LNCAP (cell line): ENCODE results near the gene IGF2R.

Experiments
- TF ChIP-seq, protein P1 (sequence below): fragments of 450-650 bp; IDR thresholded peaks from 2 replicates; pipeline ENCODE4 v1.5.1; 2017; ENCODE audit warnings: mild to moderate bottlenecking

The IGF2R gene

DNA sequence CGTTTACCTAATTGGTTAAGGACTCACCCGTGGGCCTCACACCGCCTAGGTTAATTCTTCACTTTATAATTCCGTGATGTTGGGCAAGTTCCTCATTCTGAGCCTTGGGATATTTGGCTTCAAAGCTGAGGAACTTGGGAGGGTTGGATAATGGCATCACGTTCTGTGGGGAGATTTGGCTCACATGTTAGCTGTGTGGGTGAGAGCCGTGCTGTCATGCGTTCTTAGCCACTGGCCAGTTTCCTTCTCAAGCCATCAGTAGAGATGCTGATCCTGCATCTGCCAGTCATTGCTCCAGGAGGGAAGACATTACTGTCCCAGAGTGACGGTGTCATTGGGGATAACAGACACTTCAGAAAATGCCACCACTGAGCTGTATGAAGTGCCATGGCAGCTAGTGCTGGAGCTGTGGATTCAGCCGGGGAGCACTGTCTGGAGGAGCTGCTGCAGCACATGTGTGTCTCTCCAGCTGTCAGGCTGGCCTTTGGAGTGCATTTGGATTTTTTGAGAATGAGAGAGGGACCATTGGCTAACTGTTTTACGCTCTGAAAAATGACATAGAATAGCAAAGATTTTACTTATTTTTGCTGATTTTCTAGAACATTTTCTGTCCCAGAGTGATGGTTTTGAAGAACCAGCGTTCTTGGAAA, 16.5 kb downstream of the IGF2R start:
- TF ChIP-seq, protein P1, sequence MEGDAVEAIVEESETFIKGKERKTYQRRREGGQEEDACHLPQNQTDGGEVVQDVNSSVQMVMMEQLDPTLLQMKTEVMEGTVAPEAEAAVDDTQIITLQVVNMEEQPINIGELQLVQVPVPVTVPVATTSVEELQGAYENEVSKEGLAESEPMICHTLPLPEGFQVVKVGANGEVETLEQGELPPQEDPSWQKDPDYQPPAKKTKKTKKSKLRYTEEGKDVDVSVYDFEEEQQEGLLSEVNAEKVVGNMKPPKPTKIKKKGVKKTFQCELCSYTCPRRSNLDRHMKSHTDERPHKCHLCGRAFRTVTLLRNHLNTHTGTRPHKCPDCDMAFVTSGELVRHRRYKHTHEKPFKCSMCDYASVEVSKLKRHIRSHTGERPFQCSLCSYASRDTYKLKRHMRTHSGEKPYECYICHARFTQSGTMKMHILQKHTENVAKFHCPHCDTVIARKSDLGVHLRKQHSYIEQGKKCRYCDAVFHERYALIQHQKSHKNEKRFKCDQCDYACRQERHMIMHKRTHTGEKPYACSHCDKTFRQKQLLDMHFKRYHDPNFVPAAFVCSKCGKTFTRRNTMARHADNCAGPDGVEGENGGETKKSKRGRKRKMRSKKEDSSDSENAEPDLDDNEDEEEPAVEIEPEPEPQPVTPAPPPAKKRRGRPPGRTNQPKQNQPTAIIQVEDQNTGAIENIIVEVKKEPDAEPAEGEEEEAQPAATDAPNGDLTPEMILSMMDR = no peak

DNA sequence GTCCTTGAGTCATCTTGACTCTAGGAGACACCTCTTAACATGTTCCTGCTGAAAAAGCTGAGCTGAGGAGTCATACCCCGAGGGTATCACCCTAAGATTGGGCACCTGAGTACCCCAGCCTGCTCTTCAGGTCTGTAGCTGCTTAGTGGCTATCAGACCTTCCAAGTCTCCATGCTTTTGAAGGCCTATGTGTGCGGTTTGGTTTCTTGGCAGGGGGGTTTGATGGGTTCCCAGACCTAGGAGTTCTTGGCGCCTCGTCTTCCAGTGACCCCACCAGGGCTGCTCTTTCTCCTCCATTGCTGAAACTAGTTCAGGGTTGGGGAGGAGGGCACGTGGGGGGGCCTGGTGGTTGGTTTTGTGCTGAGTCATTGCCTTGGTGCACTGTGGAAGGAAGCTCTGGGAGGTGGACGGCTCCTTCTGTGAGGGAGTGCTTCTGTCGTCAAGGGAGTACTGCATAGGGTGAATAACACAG, 20.1 kb downstream of the IGF2R start:
- TF ChIP-seq, protein P1 = no peak

DNA sequence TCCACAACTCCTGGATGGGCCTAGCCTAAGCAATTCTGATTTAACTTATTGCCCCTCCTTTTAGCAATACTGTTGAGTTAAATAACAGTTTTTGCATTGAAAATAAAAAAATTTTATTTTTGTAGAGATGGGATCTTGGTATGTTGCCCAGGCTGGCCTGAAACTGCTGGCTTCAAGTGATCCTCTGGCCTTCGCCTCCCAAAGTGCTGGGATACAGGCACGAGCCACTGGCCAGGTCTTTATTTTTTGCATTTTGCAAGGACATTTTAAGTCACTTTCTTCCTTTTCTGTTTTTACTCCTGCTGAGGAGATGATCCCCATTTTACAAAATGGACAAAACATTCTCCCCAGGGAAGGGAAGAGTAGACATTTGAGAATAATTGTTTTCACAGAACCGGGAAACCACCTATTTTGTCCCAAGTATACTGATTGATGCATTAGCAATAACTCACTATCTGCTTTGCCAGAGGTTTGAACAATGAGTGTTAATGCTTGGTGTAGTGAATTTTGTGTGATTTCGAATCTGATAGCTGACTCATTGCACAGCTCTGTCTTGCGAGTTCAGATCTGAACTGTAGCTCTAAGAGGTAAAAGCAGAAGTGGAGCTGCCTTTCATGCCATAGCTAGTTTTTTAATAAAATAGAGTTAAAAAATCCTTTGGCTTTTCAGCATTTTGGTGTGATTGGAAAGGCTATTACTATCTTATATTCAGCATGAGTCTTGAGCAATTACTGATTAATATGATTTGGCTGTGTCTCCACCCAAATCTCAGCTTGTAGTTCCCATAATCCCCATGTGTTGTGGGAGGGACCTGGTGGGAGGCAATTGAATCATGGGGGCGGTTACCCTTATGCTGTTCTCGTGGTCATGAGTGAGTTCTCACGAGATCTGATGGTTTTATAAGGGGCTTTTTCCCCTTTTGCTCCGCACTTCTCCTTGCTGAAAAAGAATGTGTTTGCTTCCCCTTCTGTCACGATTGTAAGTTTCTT, 20.9 kb downstream of the IGF2R start:
- TF ChIP-seq, protein P1 = no peak

DNA sequence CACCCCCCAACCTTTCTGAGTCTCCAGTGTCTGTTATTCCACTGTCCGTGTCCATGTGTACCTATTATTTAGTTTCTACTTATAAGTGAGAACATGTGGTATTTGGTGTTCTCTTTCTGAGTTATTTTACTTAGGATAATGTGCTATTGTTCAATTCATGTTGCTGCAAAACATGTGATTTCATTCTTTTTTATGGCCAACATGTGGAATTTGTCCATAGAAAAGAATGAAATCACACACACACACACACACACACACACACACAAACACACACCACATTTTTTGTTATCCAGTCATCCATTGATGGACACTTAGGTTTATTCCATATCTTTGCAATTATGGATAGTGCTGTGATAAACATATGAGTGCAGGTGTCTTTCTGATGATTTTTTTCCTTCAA, 23.5 kb downstream of the IGF2R start:
- TF ChIP-seq, protein P1 = no peak

DNA sequence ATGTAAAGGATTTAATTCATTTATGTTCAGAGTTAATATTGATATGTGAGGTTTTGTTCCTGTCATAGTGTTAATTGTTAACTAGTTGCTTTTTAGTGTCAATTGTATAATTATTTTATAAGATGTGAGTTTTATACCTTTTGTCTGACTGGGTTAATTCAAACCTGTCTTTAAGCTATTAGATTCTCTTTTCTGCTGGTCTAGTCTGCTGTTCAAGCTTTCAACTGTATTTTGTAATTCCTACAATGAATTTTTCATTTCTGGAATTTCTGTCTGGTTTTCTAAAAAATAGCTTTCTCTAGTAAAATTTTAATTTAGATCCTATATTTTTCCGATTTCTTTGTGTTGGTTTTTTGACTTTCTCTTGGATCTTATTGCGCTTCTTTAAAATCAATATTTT, 26.5 kb downstream of the IGF2R start:
- TF ChIP-seq, protein P1 = no peak

DNA sequence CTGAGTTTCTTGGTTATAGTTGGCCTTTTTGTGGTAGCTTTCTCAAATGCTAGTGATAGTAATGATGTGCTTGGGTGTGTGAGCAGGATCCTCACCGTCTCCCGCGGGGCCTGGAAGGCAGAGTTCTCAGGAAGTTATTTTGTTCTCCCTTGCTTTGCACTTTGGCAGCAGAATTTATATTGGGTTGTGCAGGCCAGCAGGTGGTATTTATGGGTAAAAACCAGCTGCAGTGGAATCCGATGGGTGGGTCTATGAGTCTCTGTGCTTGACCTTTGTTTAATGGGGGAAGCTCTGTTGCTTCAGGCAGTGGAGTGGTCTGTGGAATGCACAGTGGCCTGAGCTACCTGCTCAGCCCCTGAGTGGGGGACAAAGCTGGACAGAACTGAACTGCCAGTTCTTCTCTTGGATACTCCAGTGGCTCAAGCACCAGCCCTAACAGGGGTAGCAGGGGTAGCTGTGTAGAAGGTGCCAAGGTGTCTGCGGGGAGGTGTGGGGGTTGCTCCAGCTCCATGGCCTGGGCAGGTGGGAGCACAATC, 27.3 kb downstream of the IGF2R start:
- TF ChIP-seq, protein P1 = no peak

DNA sequence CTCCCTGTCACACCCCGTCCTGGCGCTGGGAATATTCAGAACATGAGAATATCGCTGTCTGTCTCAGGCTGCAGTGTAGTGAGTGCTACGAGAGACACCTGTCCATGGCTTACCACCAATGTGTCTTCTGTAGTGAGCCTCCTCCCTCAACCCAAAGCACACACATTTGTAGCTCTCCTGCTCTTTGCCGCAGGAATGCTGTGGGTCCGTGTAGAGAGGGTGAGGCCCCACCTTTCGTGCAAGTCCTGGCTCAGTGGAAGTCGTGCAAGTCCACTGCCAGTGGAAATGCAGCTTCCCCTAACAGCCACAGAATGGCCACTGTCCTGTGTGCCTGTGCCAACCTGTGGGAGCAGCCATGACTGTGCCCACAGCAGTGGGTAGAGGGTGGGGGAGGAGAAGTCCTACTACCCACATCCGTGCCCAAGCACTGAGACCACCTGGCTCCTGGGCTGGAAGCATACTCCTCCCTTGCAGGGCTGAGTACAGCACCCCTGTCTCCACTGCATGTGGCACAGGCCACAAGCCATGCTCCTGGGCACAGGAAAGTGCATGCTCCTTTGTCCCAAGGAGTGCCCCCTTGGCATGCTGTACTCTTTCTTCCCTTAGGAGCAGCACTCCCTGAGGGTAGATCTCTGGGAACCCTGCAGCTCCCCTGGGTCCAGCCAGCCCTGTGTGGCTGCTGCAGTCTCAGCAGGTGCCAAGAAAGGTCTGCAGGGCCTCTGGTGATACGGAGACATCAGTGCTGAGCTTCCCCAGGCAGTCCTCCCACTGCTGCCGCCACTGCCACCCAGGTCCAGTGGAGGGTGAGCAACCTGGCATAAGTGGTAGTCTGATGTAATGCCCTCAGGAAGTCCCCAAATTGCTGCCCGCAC, 28.0 kb downstream of the IGF2R start:
- TF ChIP-seq, protein P1 = no peak
